ENCODE data around the gene NUDT22. TPM values are rescaled to one million over a fixed set of nuclear protein-coding genes. Genes with fewer than 3 reads are reported as not detected.

The NUDT22 gene
- total and polyA plus RNA-seq, 10 donors, result 61.8 to 109 (median 78.7) TPM

DNA sequence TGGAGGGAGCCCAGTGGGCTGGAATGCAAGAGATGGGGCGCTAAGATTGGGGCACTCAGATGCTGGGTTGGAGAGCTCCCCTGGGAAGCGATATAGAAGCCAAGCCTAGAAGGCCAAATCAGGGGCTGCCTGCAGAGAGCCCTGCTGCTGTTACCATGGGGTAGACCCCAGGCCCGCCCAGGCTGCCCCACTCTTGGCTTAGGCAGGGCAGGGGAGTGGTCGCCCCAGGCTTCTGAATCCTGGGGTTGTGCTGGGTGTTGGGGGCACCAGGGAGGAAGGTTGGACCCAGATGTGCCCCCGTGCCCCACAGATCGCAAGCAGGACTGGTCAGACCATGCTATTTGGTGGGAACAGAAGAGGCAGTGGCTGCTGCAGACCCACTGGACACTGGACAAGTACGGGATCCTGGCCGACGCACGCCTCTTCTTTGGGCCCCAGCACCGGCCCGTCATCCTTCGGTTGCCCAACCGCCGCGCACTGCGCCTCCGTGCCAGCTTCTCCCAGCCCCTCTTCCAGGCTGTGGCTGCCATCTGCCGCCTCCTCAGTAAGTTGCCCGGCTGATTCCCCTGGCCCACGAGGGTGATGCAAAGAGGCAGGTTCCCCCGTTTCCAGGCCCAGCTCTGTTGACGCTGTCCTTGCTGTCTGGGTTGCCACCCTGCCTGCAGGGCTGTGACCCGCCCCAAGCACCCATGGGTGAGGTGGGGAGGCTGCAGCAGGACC, 15.6 kb upstream of the NUDT22 start:
- WGBS, 5 donors, result 91 to 96% (median 92%) methylated on average over 23 to 24 of the region's 24 CpGs
- intact Hi-C loops (cut with DNase I; ENCODE audit: low total_unique reads), result no loop called here
- Histone ChIP-seq H3K9me3 (no peaks in the 10 kb centered on the region), H3K4me1 (peaks cover 20 to 97% (median 46%) of the 10 kb centered on the region in 6 donors), H3K4me3 (no peak overlapping the region), H3K36me3 (peaks cover 0 to 75% (median 45%) of the 10 kb centered on the region in 6 donors), H3K27me3 (replicated peaks in 1 of 7) (no peaks in the 10 kb centered on the region), H3K27ac (peak overlapping the region in 3 of 8 donors; percentile 7 to 99 (median 21))
- no peak for DNase-seq
- TF ChIP-seq, protein P1, sequence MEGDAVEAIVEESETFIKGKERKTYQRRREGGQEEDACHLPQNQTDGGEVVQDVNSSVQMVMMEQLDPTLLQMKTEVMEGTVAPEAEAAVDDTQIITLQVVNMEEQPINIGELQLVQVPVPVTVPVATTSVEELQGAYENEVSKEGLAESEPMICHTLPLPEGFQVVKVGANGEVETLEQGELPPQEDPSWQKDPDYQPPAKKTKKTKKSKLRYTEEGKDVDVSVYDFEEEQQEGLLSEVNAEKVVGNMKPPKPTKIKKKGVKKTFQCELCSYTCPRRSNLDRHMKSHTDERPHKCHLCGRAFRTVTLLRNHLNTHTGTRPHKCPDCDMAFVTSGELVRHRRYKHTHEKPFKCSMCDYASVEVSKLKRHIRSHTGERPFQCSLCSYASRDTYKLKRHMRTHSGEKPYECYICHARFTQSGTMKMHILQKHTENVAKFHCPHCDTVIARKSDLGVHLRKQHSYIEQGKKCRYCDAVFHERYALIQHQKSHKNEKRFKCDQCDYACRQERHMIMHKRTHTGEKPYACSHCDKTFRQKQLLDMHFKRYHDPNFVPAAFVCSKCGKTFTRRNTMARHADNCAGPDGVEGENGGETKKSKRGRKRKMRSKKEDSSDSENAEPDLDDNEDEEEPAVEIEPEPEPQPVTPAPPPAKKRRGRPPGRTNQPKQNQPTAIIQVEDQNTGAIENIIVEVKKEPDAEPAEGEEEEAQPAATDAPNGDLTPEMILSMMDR (IDR thresholded peaks at IDR 0.05 in 8 of 11, conservative IDR thresholded peaks at IDR 0.05 in 3 of 11), result no peak
- TF ChIP-seq POLR2AphosphoS5 (IDR thresholded peaks at IDR 0.05), result peak in 2 of 3 donors; percentile 5 to 48

DNA sequence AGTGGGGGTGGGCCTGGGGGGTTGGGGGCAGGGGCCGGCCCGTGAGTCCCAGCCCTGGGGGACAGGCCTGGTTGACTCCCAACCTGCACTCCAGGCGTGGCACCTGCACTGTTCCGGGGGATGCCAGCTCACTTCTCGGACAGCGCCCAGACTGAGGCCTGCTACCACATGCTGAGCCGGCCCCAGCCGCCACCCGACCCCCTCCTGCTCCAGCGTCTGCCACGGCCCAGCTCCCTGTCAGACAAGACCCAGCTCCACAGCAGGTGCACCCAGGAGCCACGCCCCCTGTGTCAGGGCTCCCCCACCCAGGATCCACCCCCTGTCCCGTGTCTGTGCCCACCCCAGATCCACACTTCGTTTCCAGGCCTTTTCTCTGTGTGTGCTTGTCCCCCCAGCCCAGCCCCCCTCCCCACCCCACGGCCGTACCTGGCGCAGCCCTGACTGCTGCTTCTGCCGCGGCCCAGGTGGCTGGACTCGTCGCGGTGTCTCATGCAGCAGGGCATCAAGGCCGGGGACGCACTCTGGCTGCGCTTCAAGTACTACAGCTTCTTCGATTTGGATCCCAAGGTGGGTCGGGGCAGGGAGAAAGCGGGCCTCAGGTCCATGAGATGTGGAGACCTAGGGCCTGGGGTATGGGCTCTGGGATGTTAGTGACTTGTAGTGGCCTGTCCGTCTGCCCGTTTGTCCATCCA, 14.7 kb upstream of the NUDT22 start:
- no peak overlapping the region for H3K4me3 ChIP-seq
- H3K27me3 ChIP-seq (replicated peaks in 1 of 7), result no peaks in the 10 kb centered on the region
- 90 to 95% (median 91%) methylated on average over 29 to 30 of the region's 30 CpGs for WGBS, 5 donors
- no peaks in the 10 kb centered on the region for H3K9me3 ChIP-seq
- DNase-seq, result no peak
- intact Hi-C loops (cut with DNase I; ENCODE audit: low total_unique reads), result no loop called here
- peak overlapping the region in 3 of 8 donors; percentile 7 to 33 (median 21) for H3K27ac ChIP-seq
- H3K36me3 ChIP-seq, result peaks cover 0 to 84% (median 49%) of the 10 kb centered on the region in 6 donors
- peaks cover 12 to 95% (median 41%) of the 10 kb centered on the region in 6 donors for H3K4me1 ChIP-seq
- TF ChIP-seq POLR2A (IDR thresholded peaks at IDR 0.05), result no peak
- TF ChIP-seq, protein P1 (IDR thresholded peaks at IDR 0.05 in 8 of 11, conservative IDR thresholded peaks at IDR 0.05 in 3 of 11), result no peak
- TF ChIP-seq POLR2AphosphoS5 (IDR thresholded peaks at IDR 0.05), result peak in 1 of 3 donors; percentile 56

GRCh38 chr11:64216879-64217278, 9.2 kb upstream of the NUDT22 start:
- no peak overlapping the region for H3K27ac ChIP-seq
- TF ChIP-seq POLR2A (IDR thresholded peaks at IDR 0.05) (no peak), POLR2AphosphoS5 (IDR thresholded peaks at IDR 0.05) (no peak)
- TF ChIP-seq, protein P1 (IDR thresholded peaks at IDR 0.05 in 8 of 11, conservative IDR thresholded peaks at IDR 0.05 in 3 of 11), result no peak
- H3K4me1 ChIP-seq, result peaks cover 0 to 63% (median 13%) of the 10 kb centered on the region in 6 donors
- no peaks in the 10 kb centered on the region for H3K9me3 ChIP-seq
- intact Hi-C loops (cut with DNase I; ENCODE audit: low total_unique reads), result no loop called here
- no peak overlapping the region for H3K4me3 ChIP-seq
- no peaks in the 10 kb centered on the region for H3K27me3 ChIP-seq (replicated peaks in 1 of 7)
- WGBS, 5 donors, result 75 to 87% (median 83%) methylated on average over 6 of the region's 6 CpGs
- DNase-seq, result no peak
- peaks cover 0 to 100% (median 68%) of the 10 kb centered on the region in 6 donors for H3K36me3 ChIP-seq

Measured in spleen (tissue), 11 donors.